ENCODE results near the gene BBOX1.

DNA sequence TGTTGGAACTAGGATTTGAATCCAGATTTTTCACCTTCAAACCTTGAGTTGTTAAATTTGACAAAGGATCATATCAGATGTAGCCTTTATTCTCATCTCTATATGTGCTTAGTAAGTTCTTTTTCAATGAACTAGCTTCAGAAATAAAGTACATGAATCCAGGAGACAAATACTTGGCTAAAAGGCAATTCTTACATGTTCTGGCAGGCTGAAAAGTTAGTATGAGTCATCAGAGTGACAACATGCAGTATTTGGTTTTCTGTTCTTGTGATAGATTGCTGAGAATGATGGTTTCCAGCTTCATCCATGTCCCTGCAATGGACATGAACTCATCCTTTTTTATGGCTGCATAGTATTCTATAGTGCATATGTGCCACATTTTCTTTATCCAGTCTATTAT lies 40.4 kb downstream of the BBOX1 start:
- TF ChIP-seq POLR2A (IDR thresholded peaks at IDR 0.05) (no peak), EP300 (IDR thresholded peaks at IDR 0.05; ENCODE audit: low read depth) (no peak)
- TF ChIP-seq, protein P1, sequence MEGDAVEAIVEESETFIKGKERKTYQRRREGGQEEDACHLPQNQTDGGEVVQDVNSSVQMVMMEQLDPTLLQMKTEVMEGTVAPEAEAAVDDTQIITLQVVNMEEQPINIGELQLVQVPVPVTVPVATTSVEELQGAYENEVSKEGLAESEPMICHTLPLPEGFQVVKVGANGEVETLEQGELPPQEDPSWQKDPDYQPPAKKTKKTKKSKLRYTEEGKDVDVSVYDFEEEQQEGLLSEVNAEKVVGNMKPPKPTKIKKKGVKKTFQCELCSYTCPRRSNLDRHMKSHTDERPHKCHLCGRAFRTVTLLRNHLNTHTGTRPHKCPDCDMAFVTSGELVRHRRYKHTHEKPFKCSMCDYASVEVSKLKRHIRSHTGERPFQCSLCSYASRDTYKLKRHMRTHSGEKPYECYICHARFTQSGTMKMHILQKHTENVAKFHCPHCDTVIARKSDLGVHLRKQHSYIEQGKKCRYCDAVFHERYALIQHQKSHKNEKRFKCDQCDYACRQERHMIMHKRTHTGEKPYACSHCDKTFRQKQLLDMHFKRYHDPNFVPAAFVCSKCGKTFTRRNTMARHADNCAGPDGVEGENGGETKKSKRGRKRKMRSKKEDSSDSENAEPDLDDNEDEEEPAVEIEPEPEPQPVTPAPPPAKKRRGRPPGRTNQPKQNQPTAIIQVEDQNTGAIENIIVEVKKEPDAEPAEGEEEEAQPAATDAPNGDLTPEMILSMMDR (IDR thresholded peaks at IDR 0.05) = no peak

Measured in transverse colon (tissue), 3 donors.